PC-3 (cell line): ENCODE results near the gene CARD19. TPM values are rescaled to one million over a fixed set of nuclear protein-coding genes. Genes with fewer than 3 reads are reported as not detected.

Source experiments
- ATAC-seq: fragments of 200-7000 bp; cut with Tn5 transposase; 2 replicates; pipeline ENCODE4 v1.9.1; 2020; ENCODE audit warnings: mild to moderate bottlenecking, moderate library complexity
- BruUV-seq: library from RNA; stranded (reverse); fragments of 400-500 nt; replicated peaks from 2 replicates; lab custom pipeline; 2021; lab: Mats Ljungman, UMichigan
- CTCF ChIA-PET: fragments of 300-600 bp; sonication (Branson Sonifier 250); formaldehyde crosslinking; loops from one replicate; lab custom pipeline; 2022; ENCODE audit warnings: antibody characterized with exemption; lab: Charles Lee
- POLR2A ChIA-PET: fragments of 300-600 bp; sonication (Branson Sonifier 250); formaldehyde crosslinking; loops from one replicate; lab custom pipeline; 2022; ENCODE audit warnings: antibody characterized with exemption; ENCODE audit not compliant: unreplicated experiment; lab: Charles Lee
- DNase-seq: peaks from one replicate; pipeline ENCODE4 v3.0.0-alpha.2; 2015
- H2AFZ ChIP-seq: fragments of 300-600 bp; sonication (generic); 2 replicates; pipeline ENCODE4 v1.6.0; 2016; ENCODE audit warnings: antibody characterized with exemption, low read length
- H3F3A ChIP-seq: fragments of 300-600 bp; sonication (generic); one replicate; pipeline ENCODE4 v1.6.0; 2017; ENCODE audit warnings: antibody characterized with exemption, low read length, control low read depth, mild to moderate bottlenecking; ENCODE audit not compliant: unreplicated experiment
- H3K27ac ChIP-seq: fragments of 300-600 bp; sonication (generic); 2 replicates; pipeline ENCODE4 v1.5.1; 2016; ENCODE audit warnings: mild to moderate bottlenecking, low read length
- H3K27me3 ChIP-seq: fragments of 300-600 bp; sonication (generic); 2 replicates; pipeline ENCODE4 v1.6.1; 2016; ENCODE audit warnings: low read length, mixed read lengths
- H3K36me3 ChIP-seq: fragments of 300-600 bp; sonication (generic); 2 replicates; pipeline ENCODE4 v1.6.1; 2016; ENCODE audit warnings: low read depth, mixed run types, low read length, mixed read lengths
- H3K4me1 ChIP-seq: fragments of 300-600 bp; sonication (generic); 2 replicates; pipeline ENCODE4 v1.5.1; 2016; ENCODE audit warnings: low read length; ENCODE audit not compliant: insufficient read depth
- H3K4me2 ChIP-seq: fragments of 300-600 bp; sonication (generic); 2 replicates; pipeline ENCODE4 v1.6.0; 2016; ENCODE audit warnings: low read length
- H3K4me3 ChIP-seq: fragments of 300-600 bp; sonication (generic); 2 replicates; pipeline ENCODE4 v1.5.1; 2016; ENCODE audit warnings: mild to moderate bottlenecking, low read length, mixed read lengths
- H3K79me2 ChIP-seq: fragments of 300-600 bp; sonication (generic); 2 replicates; pipeline ENCODE4 v1.6.1; 2017; ENCODE audit warnings: low read length, mixed read lengths
- H3K9ac ChIP-seq: fragments of 300-600 bp; sonication (generic); 2 replicates; pipeline ENCODE4 v1.6.0; 2016; ENCODE audit warnings: mild to moderate bottlenecking, low read length
- H3K9me2 ChIP-seq: fragments of 300-600 bp; sonication (generic); replicated peaks from 2 replicates; pipeline ENCODE4 v1.6.1; 2016; ENCODE audit warnings: mixed run types, low read length, mixed read lengths
- H3K9me3 ChIP-seq: fragments of 300-600 bp; sonication (generic); 2 replicates; pipeline ENCODE4 v1.6.1; 2016; ENCODE audit warnings: low read length, mixed read lengths
- H4K20me1 ChIP-seq: fragments of 300-600 bp; sonication (generic); 2 replicates; pipeline ENCODE4 v1.6.1; 2016; ENCODE audit warnings: low read length, mixed read lengths
- EZH2 ChIP-seq: fragments of 300-600 bp; sonication (generic); IDR thresholded peaks from one replicate; pipeline ENCODE4 v1.6.1; 2017; ENCODE audit warnings: antibody characterized with exemption, mild to moderate bottlenecking, low read length; ENCODE audit not compliant: unreplicated experiment
- EZH2phosphoT487 ChIP-seq: fragments of 300-600 bp; sonication (generic); IDR thresholded peaks from 2 replicates; pipeline ENCODE4 v1.6.1; 2018; ENCODE audit warnings: mild to moderate bottlenecking, antibody characterized with exemption, low read length, borderline replicate concordance
- intact Hi-C: fragments of 100-400 bp; cut with micrococcal nuclease; formaldehyde crosslinking; loops from 2 replicates; pipeline ENCODE4 v1.9.0; 2023
- total RNA-seq: library from RNA; depleted of rRNA; stranded (reverse); fragments of >200 nt; gene quantifications from 2 replicates; pipeline ENCODE4 v1.2.3, GENCODE V29; 2014
- TF ChIP-seq, protein P1 (sequence below): fragments of 300-600 bp; sonication (generic); conservative IDR thresholded peaks from 2 replicates; pipeline ENCODE4 v1.5.1; 2017; ENCODE audit warnings: antibody characterized with exemption, low read depth, mild to moderate bottlenecking, low read length

The CARD19 gene
- total RNA-seq, 1 experiment from 2014 or later, result 68.6 TPM

DNA sequence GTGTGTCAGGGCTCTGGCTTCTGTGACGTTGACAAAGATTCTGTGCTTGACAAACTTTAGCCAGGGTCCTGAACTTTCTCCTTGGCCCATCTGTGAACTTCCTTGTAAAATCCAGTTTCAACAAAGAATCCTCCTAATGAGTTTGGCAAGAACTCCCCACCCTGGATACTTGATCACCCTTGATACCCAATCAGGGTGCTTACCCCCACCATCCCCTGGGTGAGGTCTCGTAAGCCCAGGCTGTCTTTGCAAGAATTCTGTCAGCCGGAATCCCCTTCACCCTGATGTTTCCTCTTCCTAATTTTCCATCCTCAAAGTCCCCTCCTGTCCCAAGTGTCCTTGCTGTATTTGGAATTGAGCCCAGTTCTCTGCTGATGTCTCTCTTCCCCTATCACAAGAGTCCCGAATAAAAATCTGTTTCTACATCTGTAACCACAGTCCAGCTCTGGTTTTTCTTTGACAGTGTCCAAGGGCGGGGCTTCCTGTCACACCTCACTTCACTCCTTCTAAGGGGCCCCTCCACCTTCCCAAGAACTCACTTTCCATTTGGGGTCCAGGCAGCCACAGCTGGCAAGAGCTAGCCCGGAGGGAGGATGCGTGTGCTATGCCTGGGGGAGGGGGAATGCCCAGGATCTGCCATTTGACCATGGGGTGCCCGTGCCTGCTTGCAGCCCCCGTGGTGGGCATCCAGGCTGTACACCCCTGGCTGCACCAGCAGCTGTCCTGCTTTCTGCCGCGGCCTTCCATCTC lies 2.7 kb upstream of the CARD19 start:
- Histone ChIP-seq H3K27me3 (no peaks in the 10 kb centered on the region), H3K36me3 (no peaks in the 10 kb centered on the region), H3K4me3 (no peak overlapping the region), H3K27ac (no peak overlapping the region), H3K4me1 (peaks cover 20% of the 10 kb centered on the region), H3K9me2 (no peaks in the 10 kb centered on the region), H3K4me2 (no peak overlapping the region), H2AFZ (no peak overlapping the region), H4K20me1 (no peaks in the 10 kb centered on the region), H3K9me3 (0 out of 2 replicates have a peak, but pooled peaks cover 3% of the 10 kb centered on the region), H3K79me2 (peaks cover 22% of the 10 kb centered on the region), H3F3A (no peaks in the 10 kb centered on the region), H3K9ac (no peak overlapping the region)
- CTCF ChIA-PET, result no interaction called here
- TF ChIP-seq, protein P1, sequence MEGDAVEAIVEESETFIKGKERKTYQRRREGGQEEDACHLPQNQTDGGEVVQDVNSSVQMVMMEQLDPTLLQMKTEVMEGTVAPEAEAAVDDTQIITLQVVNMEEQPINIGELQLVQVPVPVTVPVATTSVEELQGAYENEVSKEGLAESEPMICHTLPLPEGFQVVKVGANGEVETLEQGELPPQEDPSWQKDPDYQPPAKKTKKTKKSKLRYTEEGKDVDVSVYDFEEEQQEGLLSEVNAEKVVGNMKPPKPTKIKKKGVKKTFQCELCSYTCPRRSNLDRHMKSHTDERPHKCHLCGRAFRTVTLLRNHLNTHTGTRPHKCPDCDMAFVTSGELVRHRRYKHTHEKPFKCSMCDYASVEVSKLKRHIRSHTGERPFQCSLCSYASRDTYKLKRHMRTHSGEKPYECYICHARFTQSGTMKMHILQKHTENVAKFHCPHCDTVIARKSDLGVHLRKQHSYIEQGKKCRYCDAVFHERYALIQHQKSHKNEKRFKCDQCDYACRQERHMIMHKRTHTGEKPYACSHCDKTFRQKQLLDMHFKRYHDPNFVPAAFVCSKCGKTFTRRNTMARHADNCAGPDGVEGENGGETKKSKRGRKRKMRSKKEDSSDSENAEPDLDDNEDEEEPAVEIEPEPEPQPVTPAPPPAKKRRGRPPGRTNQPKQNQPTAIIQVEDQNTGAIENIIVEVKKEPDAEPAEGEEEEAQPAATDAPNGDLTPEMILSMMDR, result no peak
- TF ChIP-seq EZH2phosphoT487, result no peak
- ATAC-seq (no peak), DNase-seq (no peak)
- POLR2A ChIA-PET, result no interaction called here
- BruUV-seq, result no TSS peak
- intact Hi-C loops, result loop anchor here (10.0 kb wide), 1 partner anchor 219 kb away; the partner anchor contains the start of gene ZNF484

DNA sequence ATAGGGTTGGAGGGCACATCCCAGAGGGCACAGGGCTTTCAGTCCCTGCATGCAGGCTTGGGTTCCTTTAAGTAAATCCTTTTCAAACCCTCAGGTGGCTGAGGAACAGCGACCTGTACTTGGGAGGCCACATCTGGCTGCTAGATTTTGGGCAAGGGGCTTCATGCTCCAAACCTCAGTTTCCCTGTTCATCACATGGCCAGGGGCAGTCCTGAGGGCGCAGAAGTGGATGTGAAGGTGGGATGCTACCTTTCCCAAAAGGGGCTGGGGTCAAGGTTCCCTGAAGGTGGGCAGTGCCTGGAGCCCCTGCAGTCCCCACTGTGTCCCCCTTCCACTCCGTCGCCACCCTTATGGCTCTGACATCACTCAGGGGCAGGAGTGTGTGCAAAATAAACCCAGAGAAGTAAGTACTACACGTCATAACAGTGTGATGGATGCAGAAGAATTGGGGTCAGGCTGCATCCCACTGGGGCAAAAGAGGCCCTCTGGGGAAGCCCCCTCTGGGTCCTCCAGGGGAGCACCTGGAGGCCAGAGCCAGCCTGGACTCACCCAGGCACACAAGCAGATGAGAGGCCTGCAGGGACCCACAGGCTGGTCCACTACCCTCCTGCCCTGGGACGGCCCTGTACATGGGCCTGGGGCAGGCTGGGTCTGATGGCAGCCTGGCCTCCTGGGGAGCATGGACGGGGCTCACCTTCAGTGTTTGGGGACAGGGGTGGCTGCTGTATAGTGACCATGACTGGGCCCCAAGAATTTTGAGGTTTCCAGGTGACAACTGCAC lies 1.9 kb upstream of the CARD19 start:
- Histone ChIP-seq H3K4me2 (no peak overlapping the region), H3K9ac (no peak overlapping the region), H3K4me1 (peaks cover 25% of the 10 kb centered on the region), H3K27ac (no peak overlapping the region), H3K9me2 (no peaks in the 10 kb centered on the region), H3K27me3 (no peaks in the 10 kb centered on the region), H3K4me3 (no peak overlapping the region), H3F3A (no peaks in the 10 kb centered on the region), H3K36me3 (no peaks in the 10 kb centered on the region), H3K9me3 (0 out of 2 replicates have a peak, but pooled peaks cover 3% of the 10 kb centered on the region), H2AFZ (no peak overlapping the region), H4K20me1 (no peaks in the 10 kb centered on the region), H3K79me2 (peaks cover 25% of the 10 kb centered on the region)
- POLR2A ChIA-PET, result no interaction called here
- TF ChIP-seq EZH2phosphoT487, result no peak
- TF ChIP-seq EZH2, result no peak
- TF ChIP-seq, protein P1, result no peak
- DNase-seq (no peak), ATAC-seq (no peak)
- no TSS peak for BruUV-seq
- CTCF ChIA-PET, result no interaction called here
- intact Hi-C loops, result loop anchor here (10.0 kb wide), 1 partner anchor 219 kb away; the partner anchor contains the start of gene ZNF484
